CD4-positive, alpha-beta T cell treated with Interleukin-1 beta for 1 hour (primary cell): ENCODE results near the gene ANKRD65.
A peak's percentile ranks its signal among the peaks of the same experiment; 100 is the strongest.
"Not testable (repeated sequence)": the region's sequence is repeated elsewhere in the genome, so short reads cannot be mapped to it uniquely, and the experiment has no call there.

ENCODE experiments used
- DNase-seq, 2 donors: peaks; one replicate each; pipeline ENCODE4 v3.0.0-alpha.2; 2020 to 2022

Gene ANKRD65

DNA sequence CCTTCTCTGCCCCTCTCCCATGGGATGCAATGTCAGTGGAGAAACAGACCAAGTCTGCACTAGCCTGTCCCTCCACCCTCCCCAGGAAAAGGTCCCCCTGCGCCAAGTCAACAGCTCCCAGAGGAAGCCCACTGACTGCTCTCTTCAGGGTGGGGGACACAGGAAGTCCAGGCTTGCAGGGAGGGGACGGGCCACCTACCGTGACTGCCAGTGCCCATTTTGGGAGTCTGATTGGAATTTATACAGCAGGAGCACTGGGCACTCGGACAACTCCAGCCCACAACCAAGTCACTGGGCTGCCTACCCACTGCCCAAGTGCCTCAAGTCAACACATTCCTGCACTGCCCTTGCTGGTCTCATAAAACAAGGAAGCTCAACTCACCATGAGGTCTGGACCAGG, 28.1 kb downstream of the ANKRD65 start:
- no peak for DNase-seq

DNA sequence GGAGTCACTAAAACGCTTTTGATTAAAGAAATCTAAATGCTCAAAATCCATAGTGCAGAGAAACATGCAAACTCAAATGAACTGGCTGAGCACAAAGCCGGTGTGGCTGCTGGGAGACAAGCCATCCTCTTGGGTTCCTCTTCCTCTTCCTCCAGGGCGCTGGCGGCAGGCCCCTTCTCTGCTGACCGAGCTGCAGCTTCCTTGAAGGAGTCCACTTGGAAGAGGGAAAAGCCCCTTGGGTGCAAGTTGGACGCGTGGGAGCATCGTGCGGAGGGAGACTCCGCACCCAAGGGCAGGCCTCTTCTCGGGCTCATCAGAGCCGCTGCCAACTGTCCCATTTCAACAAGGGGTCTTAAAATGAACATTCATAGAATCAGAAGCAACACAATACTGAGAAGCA, 29.9 kb downstream of the ANKRD65 start:
- no peak for DNase-seq

DNA sequence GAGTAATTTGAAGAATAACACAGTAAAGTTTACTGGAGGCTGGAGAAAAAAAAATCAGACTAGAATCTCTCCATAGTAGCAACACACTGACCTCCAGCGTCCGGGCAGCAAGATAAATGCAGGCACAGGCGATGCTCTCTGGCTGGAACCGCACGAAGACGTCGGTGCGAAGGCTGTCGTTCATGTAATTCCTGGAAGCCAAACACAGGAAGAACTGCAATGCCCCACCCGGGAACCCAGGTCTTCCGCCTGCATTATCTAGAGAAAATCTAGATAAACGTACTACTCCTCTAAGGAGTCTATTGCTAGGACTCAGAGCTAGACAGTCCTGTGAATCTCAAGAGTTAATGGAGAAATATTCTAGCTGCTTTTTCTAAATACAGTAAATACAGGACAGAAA, 30.4 kb downstream of the ANKRD65 start:
- no peak for DNase-seq

DNA sequence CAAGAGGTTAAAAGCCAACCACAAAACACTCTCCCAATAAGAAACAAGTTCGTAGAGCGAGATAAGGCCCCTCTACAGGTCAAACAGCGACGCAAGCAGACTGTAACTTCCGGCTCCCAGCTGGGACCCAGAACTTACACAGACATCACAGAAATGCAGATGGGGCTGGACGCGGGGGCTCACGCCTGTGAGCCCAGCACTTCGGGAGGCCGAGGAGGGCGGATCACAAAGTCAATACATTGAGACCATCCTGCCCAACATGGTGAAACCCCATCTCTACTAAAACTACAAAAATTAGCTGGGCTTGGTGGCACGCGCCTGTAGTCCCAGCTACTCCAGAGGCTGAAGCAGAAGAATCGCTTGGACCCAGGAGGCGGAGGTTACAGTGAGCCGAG, 33.0 kb downstream of the ANKRD65 start:
- DNase-seq: no peak

DNA sequence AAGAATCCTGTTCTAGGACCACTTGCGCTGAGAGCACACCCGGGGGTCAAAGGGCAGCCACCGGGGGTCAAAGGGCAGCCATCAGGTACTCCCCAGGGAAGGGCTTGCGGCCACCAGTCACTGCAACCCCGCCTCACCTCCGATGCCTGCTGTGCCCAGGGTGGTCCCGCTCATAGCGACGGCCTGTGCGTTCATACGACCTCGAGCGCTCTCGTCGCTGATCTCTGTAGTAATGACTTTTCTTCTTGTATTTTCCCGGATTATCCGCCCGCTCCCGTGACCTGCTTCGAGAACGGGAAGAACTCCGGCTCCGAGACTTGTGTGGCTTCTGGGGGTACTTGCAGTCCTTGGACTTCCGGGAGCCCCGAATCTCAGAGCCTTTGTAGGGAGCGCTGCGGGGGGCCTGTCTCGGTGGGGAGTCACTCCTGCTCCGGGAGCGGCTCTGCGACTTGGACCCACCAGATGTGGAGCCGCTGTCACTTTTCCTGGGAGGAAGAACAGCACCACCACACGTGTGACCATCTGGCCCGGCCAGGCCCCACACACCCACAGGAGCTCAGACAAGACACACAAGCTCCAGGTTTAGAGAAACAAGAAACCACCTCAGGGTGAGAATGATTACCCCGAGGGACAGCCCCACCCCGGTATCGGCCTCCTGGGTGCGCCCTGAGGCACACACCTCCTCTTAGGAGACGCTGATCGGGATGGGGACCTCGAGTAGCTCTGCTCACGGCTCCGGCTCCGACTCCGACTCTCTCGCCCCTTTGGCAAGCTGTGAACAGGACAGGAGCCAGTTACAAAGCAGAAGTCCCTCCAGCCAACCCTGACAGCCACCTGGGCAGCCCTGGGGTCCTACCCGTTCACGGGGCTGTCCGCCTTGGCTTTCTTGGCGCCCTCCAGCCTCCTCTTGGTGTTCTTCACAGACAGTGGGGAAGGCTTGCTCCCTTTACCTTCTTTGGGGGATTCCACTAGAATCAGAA, 33.7 kb downstream of the ANKRD65 start:
- DNase-seq: no peak

DNA sequence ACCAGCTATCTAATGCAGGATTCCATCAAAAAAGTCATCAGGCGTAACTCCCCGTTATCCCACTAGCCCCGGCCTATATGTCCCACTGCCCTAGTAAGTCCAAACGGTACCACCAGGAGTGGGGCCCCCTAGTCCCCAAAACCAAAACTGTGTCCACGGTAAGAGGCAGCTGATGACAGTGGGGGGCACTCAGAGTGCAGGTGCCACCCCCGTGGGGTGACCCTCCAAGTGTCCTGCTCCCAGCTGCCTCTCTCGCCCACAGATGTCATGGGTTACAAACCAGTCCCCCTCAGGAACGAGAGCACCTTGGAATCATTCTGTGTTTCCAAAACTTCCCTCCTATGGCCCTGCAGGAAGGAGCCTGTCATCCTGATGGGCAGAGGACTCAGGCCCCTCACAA, 35.1 kb downstream of the ANKRD65 start:
- no peak for DNase-seq

DNA sequence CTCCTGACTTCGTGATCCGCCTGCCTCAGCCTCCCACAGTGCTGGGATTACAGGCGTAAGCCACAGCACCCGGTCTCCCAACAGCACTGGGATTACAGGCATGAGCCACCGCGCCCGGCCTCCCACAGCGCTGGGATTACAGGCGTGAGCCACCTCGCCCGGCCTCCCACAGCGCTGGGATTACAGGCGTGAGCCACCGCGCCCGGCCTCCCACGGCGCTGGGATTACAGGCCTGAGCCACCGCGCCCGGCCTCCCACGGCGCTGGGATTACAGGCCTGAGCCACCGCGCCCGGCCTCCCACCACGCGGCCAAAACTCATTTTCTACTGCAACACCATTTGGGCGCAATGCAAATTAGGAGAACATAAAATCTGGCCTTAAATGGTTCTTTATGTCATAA, 35.7 kb downstream of the ANKRD65 start:
- not testable (repeated sequence) for DNase-seq

DNA sequence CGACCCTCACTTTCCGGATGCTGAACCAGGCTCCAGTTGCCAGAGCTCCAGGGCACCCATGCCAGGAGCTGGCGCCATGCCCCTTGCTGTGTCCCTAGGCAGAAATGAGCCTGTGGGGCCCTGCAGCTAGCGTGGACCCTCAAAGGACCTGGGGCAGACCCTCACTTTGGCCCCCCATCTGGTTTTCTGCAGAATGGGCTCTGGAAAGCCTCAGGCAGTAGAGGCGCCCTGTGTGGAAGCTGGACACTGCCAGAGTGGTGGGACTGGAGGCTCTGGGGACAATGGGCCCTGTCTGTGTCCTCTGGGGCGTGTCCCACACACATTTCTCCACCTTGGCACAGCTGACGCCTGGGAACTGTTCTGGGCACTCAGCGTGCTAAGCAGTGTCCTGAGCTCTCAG, 39.8 kb downstream of the ANKRD65 start:
- no peak for DNase-seq

DNA sequence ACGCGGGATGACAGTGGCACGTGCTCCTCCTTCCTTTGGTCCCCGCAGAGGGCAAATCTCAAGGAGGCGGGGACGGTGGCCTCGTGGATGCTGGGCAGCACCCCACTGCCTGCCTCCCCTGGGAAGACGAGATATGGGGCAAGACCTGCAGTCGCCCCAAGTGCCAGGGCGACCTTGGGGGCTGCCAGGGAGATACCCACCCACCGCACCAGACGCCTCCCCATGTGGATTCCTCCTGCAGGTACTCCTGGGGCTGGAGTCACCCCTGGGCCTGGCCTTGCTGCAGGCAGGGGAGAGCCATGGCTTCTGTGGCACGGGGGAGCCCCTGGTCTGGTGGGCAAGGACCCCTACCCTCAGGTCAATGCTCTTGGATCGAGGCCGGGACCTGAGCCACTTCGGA, 40.2 kb downstream of the ANKRD65 start:
- DNase-seq: no peak

DNA sequence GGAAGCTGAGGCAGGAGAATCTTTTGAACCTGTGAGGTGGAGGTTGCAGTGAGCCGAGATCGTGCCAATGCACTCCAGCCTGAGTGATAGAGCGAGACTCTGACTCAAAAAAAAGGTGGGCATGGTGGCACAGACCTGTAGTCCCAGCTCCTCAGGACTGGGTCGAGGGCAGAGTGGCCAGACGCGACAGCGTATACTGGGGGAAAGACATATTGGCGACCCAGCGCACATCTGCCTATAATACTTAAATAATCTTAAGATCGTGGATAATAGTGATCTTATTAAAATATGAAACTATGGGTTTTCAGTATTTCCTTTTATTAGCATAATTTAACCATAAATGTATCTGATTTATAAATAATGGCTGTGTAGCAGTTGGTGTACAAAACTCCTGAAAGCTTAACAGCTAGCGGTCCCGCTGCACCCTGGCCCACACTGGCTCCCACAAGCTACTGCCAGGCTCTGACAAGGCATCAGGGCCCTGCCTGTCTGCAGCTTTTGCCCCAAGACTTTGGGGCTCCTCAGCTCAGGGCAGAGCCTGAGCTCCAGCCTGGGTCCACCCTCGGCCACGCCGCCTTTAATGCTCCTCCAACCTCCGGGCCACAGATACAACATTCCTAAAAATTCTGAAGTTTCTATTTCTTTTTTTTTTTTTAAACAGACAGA, 43.4 kb downstream of the ANKRD65 start:
- no peak for DNase-seq

DNA sequence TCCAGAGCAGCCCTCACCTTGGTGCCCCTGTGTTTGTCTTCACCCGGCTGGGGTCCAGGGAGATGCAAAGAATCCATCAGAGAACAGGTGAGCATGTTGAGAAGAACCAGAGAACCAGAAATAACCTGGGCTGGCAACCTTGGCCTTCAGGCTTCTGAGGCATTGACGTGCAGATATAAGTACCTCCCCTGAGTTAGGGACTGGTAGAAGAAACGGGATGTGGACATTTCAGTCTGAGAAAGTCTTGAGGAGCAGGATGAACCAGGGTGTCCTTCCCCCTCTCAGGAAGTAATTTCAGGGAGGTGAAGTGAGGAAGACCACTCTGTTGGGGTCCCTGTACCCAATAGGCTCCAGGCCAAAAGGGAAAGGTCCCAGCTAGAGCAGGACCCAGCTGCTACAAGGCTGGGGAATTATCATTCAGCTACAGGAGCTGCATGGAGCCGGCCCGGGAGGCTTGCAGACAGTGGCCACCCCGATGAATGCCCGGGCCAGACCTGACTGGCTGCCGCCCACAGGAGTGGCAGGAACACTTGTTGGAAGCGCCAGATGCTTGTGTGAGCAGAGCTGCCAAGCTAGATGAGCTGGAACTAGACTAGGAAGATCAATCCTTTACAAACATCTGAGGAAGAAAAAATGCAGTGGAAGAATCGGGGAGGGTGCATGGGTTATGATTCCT, 44.4 kb downstream of the ANKRD65 start:
- no peak for DNase-seq

DNA sequence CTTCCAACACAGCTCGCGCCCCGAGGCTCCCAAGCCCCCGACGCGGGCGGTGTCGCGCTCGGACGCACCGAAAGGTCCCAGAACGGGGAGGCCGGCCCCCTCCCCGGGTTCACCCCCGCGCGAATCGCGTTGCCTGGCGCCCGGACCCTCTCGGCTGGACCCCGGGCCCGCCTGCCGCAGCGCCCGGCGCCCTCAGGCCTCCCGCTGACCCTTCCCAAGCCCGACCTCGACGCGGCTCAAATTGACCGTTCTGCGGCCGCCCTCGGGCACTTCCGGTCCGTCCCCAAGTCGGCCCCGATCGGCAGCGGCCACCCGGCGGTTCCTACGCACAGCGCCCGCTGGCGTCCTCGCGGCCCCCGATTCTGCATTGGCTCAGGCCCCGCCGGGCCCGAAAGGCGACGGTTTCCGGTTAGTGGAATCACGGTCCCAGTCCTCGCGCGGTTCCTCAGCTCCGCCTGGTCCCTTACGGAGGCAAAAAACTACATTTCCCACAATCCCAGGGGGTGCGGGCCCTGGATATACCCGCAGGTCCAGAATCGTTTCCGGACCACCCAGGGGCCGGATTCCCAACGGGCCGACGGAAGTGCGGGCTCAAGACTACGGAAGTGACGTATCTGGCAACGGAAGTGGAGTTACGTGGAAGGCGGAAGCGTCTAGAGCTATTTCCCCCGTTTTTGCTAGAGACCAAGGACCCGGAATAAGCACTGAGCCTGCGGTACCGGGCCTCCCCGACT, 46.0 kb downstream of the ANKRD65 start, which contains the start of gene AURKAIP1:
Gene AURKAIP1, minus strand, starts transcription at position 279 of the 734 bp plus-strand sequence. CDS start 451 bp downstream, outside the sequence.
- peak; percentile 99 for DNase-seq

DNA sequence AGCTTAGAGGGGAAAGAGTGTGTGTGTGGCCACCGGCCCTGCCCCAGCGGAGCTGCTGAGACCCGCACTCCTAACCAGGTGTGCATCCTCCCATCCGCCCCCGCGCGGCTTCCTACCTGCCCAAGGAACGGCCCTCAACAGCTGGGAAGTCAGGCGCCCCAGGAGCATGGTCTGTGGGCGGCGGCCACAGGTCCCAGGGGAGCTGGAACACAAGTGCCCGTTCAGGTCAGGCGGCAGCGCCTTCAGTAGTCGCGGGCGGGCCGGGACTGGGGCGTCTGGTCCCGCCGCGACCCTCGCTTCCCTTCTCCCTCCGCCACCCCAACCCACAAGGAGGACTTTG, 46.5 kb downstream of the ANKRD65 start:
- DNase-seq: no peak

DNA sequence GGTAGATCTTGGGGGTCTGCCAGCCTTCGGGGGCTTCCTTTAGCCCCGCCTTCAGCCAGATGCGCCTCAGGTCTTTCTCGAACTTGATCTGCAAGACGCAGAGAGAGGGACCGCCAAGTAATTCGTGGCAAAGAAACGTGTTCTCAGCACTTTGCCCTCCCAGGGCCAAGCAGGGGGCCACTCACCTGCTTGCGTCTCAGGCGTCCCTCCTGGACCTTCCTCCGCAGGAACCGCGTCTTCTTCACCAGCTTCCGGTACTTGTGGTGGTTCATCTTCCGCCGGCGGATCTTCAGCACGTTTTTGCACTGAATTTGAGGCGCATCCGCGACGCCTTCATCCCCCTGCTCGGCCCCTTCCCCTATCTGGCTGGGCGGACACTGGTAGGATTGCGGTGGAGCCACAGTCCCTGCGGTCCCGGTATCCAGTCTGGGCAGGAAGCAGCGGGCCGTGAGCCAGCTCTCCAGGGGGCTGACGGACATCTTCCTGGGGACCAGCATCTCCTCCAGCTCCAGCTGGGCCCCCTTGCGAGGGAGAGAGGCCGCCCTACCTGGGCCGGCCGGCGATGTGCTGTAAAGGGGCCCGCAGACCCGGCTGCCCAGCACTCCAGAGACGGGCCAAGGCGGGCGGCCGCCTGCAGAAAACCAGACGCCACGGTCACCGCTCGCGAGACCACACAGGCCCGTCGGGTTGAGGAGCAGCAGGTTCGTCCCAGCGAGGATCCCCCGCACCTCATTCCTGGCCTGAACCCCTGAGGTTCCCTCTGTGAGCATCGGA, 47.1 kb downstream of the ANKRD65 start:
- DNase-seq: no peak

DNA sequence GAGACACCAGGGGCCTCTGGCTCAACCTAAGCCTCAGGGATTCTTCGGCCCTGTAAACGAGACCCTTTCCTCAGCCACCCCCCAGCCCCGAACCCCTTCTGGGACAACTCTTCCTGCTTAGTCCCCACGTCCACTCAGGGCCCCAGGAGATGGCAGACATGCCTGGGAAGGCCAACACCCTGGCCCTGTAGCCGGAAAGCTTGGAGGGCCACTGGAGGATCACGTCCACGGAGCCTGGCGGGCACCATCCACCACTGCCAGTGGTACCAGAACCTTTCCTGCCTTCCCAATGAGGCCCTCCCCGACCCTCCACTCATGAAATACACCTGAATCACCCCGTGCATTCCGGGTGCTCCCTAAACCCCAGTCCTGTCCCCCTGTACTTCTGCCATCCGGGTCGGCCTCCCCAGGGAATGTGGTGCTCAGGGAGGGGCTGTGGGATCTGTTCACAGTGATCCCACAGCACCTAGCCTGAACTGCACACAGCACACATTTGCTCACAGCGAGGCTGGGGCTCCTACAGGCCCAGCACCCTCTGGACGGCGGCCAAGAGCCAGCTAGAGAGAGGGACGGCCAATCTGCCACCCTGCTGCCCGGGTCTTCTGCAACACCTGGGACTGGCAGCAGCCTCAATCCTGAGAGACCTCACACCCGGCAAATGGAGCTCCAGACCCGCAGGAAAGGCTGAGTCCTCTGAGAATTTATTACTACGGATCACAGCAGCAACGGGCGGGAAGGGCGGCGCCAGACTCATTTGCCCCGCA, 47.8 kb downstream of the ANKRD65 start:
- no peak for DNase-seq

DNA sequence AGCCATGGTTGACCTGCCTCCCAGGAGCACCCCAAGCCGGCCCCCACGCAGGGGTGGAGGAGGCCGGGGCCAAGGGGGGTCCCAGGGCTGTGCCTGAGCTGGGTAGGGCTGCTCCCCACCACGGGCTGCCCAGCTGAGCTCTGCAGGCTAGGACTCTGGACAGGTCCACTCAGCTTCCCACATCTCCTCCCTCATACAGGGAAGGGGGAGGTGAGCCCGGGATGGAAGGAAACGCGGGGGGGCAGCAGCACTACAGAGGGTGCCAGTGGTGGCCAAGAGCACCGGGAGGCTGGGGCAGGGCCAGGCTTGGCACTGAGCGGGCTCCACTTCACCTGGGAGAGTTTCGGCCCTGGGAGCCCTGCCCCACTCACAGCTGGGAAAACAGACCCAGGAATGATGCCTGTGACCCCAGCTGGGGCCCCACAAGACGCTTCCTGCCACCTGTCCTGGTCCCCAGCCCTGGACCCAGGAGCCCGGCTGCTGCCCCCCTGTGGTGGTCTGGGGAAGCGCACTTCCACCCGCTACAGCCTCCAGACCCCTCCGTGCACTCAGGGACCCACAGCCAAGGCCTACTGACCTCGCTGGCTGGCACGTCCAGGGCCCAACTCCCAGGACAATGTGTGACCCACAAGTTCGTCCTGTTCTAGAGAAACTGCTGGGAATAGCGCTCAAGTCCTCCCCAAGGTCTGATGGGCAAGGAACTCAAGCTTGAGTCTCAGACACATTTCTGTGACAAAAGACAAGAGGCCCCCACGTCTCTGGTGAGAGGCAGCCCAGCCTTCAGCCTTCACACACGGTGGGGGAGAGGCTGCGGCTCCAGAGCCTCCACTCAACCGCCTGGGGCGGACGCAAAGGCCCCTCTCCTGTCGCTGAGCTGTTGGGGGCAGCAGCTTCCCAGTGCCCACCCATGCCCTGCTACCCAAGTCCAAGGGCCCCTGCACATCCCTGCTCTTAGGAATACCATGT, 49.0 kb downstream of the ANKRD65 start:
- peak; percentile 70 to 77 for DNase-seq

DNA sequence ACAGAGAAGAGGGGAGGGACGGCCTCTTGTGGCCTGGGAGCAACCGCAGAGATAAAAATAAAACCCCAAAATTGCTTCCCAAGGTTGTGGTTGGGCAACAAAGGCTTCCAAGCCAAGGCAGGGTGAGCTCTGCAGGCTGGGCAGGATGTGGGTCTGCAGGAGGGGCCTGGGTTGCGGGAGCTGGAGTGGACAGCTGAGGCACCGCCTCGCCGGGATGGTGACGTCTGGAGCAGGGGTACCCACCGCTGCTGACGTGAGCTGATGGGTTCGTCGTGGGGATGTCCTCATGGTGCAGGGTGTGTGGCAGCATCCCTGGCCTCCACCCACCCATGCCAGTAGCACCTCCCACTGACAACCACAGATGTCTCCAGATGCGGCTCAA, 49.7 kb downstream of the ANKRD65 start:
- DNase-seq: peak; percentile 86

DNA sequence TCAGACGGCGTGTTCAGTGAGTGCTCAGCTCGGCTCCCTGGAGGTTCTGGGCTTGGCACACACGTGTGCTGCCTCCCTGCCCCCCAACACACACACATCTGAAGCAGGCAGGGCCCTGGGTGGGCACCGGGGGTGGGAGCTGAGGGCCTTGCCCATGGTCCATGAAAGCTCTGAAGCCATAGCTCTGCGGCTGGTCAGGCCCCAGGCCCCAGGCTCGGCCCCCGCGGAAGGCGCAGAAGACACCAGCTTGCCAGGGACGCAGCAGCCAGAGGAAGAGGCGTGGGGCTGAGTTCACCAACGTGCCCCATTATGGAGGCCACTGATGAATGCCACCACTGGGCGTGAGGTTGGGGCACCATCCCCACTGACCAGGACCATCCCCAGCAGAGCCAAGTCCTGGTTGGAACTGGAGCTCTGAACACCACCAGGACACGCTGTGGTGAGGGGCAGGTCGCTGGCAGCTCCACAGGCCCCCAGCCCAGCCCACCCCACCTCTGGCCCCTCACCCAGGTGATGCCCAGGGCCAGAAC, 50.2 kb downstream of the ANKRD65 start:
- DNase-seq: no peak

DNA sequence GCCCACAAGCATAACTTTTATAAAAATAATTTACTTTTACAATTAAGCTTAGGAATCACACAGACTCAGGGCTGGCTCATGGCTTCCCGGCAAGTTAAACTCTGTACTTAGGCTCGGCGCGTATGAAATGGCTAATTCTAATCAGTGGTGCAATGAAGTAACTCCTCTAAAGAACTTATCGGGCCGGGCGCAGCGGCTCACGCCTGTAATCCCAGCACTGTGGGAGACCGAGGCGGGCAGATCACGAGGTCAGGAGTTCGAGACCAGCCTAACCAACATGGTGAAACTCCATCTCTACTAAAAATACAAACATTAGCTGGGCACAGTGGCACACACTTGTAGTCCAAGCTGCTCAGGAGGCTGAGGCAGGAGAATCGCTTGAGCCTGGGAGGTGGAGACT, 51.0 kb downstream of the ANKRD65 start:
- DNase-seq: not testable (repeated sequence)
